HG03460 (cell line): Measurements from ENCODE around the gene MRTFB.
"Not testable (repeated sequence)": the region's sequence is repeated elsewhere in the genome, so short reads cannot be mapped to it uniquely, and the experiment has no call there.

Experiments
- ATAC-seq: cut with Tn5 transposase; IDR thresholded peaks from one replicate; pipeline ENCODE4 v1.9.1; 2021; ENCODE audit not compliant: unreplicated experiment

Gene MRTFB

DNA sequence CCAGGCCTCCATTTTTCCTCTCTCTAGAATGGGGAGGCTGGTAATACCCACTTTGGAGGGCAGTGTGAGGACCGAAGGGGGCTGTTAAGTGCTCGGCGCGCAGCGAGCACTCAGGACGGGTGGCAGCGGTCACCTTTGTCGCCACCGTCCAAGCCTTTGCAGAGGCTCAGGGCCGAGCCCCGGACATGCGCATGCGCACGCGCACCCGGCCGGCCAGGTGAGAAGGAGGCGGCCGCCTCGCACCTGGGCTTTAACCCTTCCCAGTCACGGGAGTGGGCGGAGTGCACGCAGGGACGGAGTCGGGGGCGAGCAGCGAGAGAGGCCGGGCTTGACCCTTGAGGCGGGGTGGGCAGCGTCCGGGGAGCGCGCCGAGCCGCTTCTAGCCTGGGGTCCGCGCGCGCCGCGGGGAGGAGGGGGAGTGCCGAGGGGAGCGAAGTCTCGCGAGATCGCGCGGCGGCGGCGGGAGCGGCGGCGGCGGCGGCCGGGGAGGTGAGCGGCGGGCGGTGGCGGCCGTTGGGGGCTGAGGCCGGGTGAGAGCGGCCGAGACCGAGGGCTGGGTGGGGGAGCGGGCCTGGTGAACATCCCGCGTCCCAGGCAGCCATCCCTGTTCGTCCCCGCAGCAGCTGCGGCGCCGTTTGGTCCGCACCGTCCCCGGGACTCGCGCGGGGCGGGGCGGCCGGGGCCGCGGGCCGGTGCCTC lies at the start of gene MRTFB:
TSS of gene MRTFB (plus strand) at position 443 of the 699 bp plus-strand sequence. CDS start 69,288 bp downstream, outside the sequence.
- peak; percentile 82 for ATAC-seq

GRCh38 chr16:14023526-14023925 lies 47.6 kb upstream of the MRTFB start:
- not testable (repeated sequence) for ATAC-seq

GRCh38 chr16:14024283-14024682 lies 46.8 kb upstream of the MRTFB start:
- no peak for ATAC-seq

DNA sequence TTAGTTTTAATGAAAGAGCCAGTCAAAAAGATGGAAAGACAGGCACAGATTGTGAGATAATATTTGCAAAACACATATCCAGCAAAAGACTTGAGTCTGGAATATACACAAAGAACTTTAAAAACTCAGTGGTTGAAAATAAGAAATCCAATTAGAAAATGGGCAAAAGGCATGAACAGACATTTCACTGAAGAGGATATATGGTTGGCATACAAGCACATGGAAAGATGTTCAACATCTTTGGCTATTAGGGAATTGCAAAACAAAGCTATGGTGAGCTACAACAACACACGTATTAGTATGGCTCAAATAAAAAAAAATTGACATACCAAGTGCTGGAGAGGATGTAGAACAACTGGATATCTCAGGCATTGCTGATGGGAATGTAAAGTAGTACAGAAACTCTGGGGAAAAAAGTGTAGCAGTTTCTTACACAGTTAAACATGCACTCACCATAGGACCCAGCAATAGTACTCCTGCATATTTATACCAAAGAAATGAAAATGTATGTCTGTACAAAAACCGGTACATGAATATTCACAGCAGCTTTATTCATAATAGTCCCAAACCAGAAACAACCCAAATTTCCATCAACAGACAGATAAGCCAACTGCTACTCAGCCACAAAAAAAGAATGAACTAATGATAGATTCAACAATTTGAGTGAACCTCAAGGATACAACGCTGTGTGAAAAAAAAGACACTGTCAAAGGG lies 44.4 kb upstream of the MRTFB start:
- ATAC-seq, result no peak

DNA sequence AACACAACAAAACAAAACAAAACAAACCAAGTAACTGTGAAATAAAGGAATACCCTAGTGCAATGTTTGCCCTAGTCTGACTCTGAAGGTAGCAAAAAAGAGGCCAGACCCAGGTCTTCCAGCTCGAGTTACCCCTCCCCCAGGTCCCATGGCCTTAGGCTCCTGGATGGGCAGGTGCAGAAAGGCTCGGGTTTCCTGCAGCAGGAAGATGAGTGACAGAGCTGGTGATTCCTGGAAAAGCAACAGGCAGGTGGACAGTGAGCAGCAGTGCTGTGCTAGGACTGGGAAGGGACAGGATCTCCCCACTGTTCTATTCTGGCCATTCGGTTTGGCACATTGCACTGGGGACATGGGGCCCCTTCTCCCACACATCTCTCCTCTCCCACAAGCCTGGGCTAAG lies 42.9 kb upstream of the MRTFB start:
- no peak for ATAC-seq

GRCh38 chr16:14029658-14030057 lies 41.5 kb upstream of the MRTFB start:
- ATAC-seq, result no peak

- no peak for ATAC-seq
These were observed 36.0 kb upstream of the MRTFB start for GRCh38 chr16:14035092-14035491.

DNA sequence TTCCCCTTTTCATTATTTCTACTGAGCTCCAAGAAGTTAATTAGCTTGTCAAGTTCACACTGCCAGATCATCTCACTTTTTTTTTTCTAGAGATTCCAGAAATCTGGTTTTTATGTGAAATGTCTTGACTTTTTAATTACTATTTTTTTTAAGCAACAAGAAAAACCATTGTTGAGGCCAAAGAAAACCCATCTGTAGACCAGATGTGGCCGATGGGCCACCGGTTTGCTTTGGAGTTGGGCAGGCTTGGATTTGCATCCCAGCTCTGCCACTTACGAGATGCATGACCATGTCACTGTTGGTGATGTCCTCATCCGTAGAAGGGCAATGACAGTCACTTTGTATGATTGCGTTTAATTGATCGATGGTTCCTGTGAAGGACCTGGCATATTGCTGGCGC lies 34.2 kb upstream of the MRTFB start:
- ATAC-seq, result no peak

GRCh38 chr16:14037960-14038359 lies 33.2 kb upstream of the MRTFB start:
- ATAC-seq, result no peak

GRCh38 chr16:14041164-14041563 lies 30.0 kb upstream of the MRTFB start:
- ATAC-seq, result no peak

DNA sequence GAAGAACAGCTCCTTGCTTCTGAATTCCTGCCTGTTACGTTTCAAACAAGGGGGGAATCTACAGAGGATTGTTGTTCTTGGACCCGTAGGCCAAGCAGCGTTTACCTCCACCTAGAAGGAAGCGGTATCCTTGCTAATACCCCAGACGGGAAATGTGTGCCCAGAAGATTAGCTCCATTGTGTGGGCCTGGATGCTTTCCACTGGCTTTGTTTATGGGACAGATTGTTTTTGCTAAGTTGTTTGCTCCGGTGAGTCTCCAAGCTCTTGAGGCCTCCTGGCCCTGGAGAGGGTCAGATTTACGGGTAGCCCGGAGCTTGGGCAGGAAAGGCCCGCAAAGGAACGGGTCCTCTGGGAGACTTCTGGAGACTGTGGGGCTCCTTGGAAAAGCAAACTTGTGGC lies 28.4 kb upstream of the MRTFB start:
- no peak for ATAC-seq

DNA sequence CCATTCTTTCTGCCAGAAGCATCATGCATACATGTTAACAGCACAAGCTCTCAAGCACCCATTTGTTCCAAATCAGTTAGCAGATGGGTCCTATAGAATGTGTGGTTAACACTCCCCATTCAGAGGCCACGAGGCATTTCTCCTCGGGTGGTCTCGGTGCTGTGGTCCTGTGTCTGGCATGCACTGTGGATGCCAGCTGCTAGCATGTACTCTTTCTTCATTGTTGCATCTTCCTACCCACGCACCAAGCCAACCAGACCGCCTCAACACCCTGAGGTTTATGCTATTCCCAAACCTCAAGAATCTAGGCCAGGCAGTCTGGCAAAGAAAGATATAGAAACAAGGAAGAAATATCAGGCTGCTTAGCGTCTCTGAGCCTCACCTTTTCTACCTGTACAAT lies 27.8 kb upstream of the MRTFB start:
- ATAC-seq, result no peak

DNA sequence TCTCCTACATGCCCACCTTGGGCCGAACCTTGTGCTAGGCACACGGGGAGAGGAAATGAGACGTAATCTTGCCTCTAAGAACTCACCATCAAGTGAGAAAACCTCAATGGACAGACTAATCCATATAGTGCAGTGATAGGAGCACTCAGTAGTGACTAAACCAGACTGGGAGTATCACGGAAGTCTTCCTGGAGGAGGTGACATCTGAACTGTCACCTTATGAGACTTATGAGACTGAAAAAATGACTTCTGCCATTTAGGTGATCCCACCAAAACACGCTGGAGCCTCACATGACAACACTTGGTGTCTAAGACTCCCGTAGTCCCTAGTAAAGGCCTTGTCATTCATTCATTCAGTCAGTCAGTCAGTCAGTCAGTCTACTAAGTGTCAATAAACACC lies 27.3 kb upstream of the MRTFB start:
- ATAC-seq, result no peak

- not testable (repeated sequence) for ATAC-seq
These were observed 23.8 kb upstream of the MRTFB start for GRCh38 chr16:14047121-14047859.

DNA sequence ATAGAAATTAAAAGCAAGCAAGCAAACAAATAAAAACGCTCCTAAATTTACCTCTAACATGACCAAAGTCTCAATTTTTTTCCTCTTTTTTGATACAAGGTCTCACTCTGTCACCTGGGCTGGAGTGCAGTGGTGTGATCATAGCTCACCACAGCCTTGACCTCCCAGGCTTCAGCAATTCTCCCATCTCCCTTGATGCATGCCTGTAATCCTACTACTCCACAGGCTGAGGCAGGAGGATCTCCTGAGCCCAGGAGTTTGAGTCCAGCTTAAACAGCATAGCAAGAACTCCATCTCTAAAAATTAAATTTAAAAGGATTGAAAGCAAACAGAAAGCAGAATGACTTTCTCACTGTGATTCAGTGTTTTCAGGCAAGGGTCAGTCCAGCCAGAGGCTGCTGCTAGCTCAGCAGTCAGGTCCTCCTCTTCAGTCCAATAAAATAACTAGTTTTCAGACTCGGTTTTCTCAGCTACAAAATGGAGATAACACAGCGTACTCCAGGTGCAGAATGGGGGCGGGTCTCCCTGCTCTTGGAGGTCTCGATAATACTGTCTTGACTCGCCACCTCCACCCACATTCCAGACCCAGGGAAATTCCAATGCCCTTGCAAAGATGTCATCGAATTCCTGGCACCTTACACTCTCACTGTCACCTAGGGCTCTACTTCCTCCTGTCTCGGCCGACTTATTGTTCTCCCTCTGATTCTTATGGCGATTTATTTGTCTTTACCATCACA lies 20.7 kb upstream of the MRTFB start:
- no peak for ATAC-seq

- no peak for ATAC-seq
These were observed 19.9 kb upstream of the MRTFB start for GRCh38 chr16:14051103-14051729.

- no peak for ATAC-seq
These were observed 14.1 kb upstream of the MRTFB start for GRCh38 chr16:14056970-14057369.

DNA sequence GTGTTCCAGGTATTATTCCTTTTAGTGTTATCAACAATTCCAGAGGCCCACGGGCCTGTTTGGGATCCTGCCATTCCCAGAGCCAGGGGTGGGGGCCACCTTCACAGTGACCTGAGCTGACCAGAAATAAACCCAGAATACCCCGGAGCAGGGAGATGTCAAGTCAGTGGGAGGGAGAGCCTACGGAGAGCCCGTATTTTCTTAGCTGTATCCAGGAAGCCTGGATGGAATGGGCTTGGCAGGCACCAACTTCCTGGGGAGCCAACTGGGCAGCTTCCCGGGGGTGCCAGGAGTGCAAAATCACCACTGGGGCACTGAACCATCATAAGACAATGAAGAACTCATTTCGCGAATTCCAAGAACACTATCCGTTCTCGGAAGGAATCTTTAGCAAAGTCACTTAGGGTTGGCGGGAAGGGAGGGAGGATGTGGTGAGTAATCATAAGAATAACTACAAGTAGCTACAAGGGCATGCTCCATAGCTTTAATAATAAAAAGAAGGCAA lies 13.2 kb upstream of the MRTFB start:
- no peak for ATAC-seq

- ATAC-seq, result no peak
These were observed 9.3 kb upstream of the MRTFB start for GRCh38 chr16:14061732-14062259.

- ATAC-seq, result no peak
These were observed 8.9 kb upstream of the MRTFB start for GRCh38 chr16:14062261-14062660.
